ENCODE results near the gene ATG10. TPM values are rescaled to one million over a fixed set of nuclear protein-coding genes. Genes with fewer than 3 reads are reported as not detected.

ATG10 gene
- total and polyA plus RNA-seq, 2 experiments from 2014 or later, result 12.5 to 17.7 TPM

DNA sequence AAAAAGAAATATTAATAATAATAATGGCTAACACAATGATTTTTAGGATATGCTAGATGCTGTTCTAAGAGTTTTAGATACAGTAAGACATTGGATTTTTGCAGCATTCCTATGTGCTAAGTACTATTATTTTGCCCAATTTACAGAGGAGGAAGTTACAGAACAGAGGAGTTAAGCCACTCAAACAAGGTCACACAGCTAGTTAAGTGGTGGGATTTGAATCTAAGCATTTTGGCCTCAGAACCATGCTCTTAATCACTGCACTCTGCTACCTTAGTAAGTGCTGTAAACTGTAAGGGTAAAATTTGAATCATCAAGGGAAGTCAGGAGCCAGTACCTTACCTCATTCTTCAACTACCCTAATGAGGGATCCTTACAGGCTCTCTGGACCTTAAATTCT is 280.9 kb downstream of the ATG10 start:
- no peaks in the 10 kb centered on the region for H4K20me1 ChIP-seq (replicated peaks; ENCODE audit: insufficient read depth)
- no peaks in the 10 kb centered on the region for H3K36me3 ChIP-seq (ENCODE audit: insufficient read depth)
- DNase-seq (ENCODE audit: low spot score), result no peak
- Mint-ChIP-seq H3K27ac (no peak overlapping the region), H3K36me3 (ENCODE audit: low read depth) (no peaks in the 10 kb centered on the region), H3K9me3 (no peaks in the 10 kb centered on the region; the same call in 2 of the 3 replicates), H3K4me1 (peaks cover 15% of the 10 kb centered on the region), H3K4me3 (no peak overlapping the region), H3K27me3 (ENCODE audit: insufficient read depth, low read depth, poor library complexity) (no peaks in the 10 kb centered on the region)
- no peaks in the 10 kb centered on the region for H3K9me2 ChIP-seq (ENCODE audit: insufficient read depth)
- H3K4me2 ChIP-seq, result no peak overlapping the region
- H3K4me3 ChIP-seq, result no peak overlapping the region
- H3K27me3 ChIP-seq (ENCODE audit: insufficient read depth), result no peaks in the 10 kb centered on the region
- TF ChIP-seq JUNB (IDR thresholded peaks at IDR 0.05; ENCODE audit: unreplicated experiment) (no peak), POLR2AphosphoS5 (IDR thresholded peaks at IDR 0.05; ENCODE audit: low read depth) (no peak)
- TF ChIP-seq, protein P1, sequence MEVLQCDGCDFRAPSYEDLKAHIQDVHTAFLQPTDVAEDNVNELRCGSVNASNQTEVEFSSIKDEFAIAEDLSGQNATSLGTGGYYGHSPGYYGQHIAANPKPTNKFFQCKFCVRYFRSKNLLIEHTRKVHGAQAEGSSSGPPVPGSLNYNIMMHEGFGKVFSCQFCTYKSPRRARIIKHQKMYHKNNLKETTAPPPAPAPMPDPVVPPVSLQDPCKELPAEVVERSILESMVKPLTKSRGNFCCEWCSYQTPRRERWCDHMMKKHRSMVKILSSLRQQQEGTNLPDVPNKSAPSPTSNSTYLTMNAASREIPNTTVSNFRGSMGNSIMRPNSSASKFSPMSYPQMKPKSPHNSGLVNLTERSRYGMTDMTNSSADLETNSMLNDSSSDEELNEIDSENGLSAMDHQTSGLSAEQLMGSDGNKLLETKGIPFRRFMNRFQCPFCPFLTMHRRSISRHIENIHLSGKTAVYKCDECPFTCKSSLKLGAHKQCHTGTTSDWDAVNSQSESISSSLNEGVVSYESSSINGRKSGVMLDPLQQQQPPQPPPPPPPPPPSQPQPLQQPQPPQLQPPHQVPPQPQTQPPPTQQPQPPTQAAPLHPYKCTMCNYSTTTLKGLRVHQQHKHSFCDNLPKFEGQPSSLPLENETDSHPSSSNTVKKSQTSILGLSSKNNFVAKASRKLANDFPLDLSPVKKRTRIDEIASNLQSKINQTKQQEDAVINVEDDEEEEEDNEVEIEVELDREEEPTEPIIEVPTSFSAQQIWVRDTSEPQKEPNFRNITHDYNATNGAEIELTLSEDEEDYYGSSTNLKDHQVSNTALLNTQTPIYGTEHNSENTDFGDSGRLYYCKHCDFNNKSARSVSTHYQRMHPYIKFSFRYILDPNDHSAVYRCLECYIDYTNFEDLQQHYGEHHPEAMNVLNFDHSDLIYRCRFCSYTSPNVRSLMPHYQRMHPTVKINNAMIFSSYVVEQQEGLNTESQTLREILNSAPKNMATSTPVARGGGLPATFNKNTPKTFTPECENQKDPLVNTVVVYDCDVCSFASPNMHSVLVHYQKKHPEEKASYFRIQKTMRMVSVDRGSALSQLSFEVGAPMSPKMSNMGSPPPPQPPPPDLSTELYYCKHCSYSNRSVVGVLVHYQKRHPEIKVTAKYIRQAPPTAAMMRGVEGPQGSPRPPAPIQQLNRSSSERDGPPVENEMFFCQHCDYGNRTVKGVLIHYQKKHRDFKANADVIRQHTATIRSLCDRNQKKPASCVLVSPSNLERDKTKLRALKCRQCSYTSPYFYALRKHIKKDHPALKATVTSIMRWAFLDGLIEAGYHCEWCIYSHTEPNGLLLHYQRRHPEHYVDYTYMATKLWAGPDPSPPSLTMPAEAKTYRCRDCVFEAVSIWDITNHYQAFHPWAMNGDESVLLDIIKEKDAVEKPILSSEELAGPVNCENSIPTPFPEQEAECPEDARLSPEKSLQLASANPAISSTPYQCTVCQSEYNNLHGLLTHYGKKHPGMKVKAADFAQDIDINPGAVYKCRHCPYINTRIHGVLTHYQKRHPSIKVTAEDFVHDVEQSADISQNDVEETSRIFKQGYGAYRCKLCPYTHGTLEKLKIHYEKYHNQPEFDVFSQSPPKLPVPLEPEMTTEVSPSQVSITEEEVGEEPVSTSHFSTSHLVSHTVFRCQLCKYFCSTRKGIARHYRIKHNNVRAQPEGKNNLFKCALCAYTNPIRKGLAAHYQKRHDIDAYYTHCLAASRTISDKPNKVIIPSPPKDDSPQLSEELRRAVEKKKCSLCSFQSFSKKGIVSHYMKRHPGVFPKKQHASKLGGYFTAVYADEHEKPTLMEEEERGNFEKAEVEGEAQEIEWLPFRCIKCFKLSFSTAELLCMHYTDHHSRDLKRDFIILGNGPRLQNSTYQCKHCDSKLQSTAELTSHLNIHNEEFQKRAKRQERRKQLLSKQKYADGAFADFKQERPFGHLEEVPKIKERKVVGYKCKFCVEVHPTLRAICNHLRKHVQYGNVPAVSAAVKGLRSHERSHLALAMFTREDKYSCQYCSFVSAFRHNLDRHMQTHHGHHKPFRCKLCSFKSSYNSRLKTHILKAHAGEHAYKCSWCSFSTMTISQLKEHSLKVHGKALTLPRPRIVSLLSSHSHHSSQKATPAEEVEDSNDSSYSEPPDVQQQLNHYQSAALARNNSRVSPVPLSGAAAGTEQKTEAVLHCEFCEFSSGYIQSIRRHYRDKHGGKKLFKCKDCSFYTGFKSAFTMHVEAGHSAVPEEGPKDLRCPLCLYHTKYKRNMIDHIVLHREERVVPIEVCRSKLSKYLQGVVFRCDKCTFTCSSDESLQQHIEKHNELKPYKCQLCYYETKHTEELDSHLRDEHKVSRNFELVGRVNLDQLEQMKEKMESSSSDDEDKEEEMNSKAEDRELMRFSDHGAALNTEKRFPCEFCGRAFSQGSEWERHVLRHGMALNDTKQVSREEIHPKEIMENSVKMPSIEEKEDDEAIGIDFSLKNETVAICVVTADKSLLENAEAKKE (CRISPR knock-in tag; IDR thresholded peaks at IDR 0.05), result no peak
- H3K79me2 ChIP-seq (replicated peaks; ENCODE audit: insufficient read depth), result no peaks in the 10 kb centered on the region
- H3F3A ChIP-seq (replicated peaks; ENCODE audit: low read depth), result no peaks in the 10 kb centered on the region
- no peaks in the 10 kb centered on the region; the same call in 1 of the 2 replicates for H3K4me1 ChIP-seq (ENCODE audit: insufficient read depth)
- no peak overlapping the region for H3K27ac ChIP-seq (ENCODE audit: low read depth)
- no peak overlapping the region for H2AFZ ChIP-seq
- ATAC-seq, result no peak

DNA sequence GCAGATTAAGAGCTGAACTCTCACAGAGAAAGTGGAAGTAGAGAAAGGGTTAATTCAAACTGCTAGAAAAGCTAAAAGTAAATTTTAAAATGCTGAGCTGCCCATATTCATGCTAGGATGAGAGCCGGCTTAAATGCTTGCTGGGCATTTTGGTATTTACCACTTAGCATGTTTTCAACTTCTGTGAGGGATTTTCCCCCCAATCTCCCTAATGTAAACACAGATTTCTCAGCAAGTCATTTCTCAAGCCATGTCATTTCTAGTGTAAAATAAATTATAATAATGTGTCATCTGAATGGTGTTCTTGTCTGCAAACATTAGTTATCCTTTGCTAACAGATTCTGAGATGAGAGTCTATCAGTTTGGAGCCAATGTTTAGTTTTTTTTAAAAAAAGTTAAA is 284.0 kb downstream of the ATG10 start:
- H3K27ac Mint-ChIP-seq, result no peak overlapping the region
- DNase-seq (ENCODE audit: low spot score) (no peak), ATAC-seq (no peak)
- no peaks in the 10 kb centered on the region for H3K36me3 Mint-ChIP-seq (ENCODE audit: low read depth)
- Histone ChIP-seq H2AFZ (no peak overlapping the region), H3K79me2 (replicated peaks; ENCODE audit: insufficient read depth) (no peaks in the 10 kb centered on the region), H3K4me2 (no peak overlapping the region), H4K20me1 (replicated peaks; ENCODE audit: insufficient read depth) (no peaks in the 10 kb centered on the region), H3K4me3 (no peak overlapping the region), H3K4me1 (ENCODE audit: insufficient read depth) (no peaks in the 10 kb centered on the region; the same call in 1 of the 2 replicates), H3K27ac (ENCODE audit: low read depth) (no peak overlapping the region), H3K9me2 (ENCODE audit: insufficient read depth) (no peaks in the 10 kb centered on the region), H3K27me3 (ENCODE audit: insufficient read depth) (no peaks in the 10 kb centered on the region), H3F3A (replicated peaks; ENCODE audit: low read depth) (no peaks in the 10 kb centered on the region), H3K36me3 (ENCODE audit: insufficient read depth) (no peaks in the 10 kb centered on the region)
- no peaks in the 10 kb centered on the region for H3K9me3 Mint-ChIP-seq
- no peak overlapping the region for H3K4me3 Mint-ChIP-seq
- H3K4me1 Mint-ChIP-seq, result peaks cover 23% of the 10 kb centered on the region
- H3K27me3 Mint-ChIP-seq (ENCODE audit: insufficient read depth, low read depth, poor library complexity), result no peaks in the 10 kb centered on the region
- TF ChIP-seq, protein P1 (CRISPR knock-in tag; IDR thresholded peaks at IDR 0.05), result no peak
- TF ChIP-seq POLR2AphosphoS5 (IDR thresholded peaks at IDR 0.05; ENCODE audit: low read depth) (no peak), EZH2phosphoT487 (IDR thresholded peaks at IDR 0.05; ENCODE audit: unreplicated experiment) (no peak)
